GM19351 (cell line): ENCODE measurements around the gene KCNN4.
A peak's percentile ranks its signal among the peaks of the same experiment; 100 is the strongest.

Experiments
- ATAC-seq: cut with Tn5 transposase; IDR thresholded peaks from one replicate; pipeline ENCODE4 v1.9.1; 2021; ENCODE audit warnings: mild to moderate bottlenecking, moderate library complexity; ENCODE audit not compliant: unreplicated experiment

KCNN4 gene

GRCh38 chr19:43799502-43800142, 18.8 kb upstream of the KCNN4 start:
- no peak for ATAC-seq

GRCh38 chr19:43798546-43799409, 18.0 kb upstream of the KCNN4 start:
- ATAC-seq = no peak

GRCh38 chr19:43798026-43798545, 17.3 kb upstream of the KCNN4 start:
- no peak for ATAC-seq

- no peak for ATAC-seq
These were observed 16.8 kb upstream of the KCNN4 start for GRCh38 chr19:43797556-43797955.

GRCh38 chr19:43797118-43797517, 16.3 kb upstream of the KCNN4 start:
- no peak for ATAC-seq

GRCh38 chr19:43790587-43790986, 9.8 kb upstream of the KCNN4 start:
- peak; percentile 45 for ATAC-seq

GRCh38 chr19:43789029-43789428, 8.3 kb upstream of the KCNN4 start:
- ATAC-seq = no peak

GRCh38 chr19:43786665-43787064, 5.9 kb upstream of the KCNN4 start:
- ATAC-seq = no peak

- ATAC-seq = peak; percentile 31
These were observed 4.4 kb upstream of the KCNN4 start for GRCh38 chr19:43784981-43785808.

- ATAC-seq = no peak
These were observed 3.6 kb upstream of the KCNN4 start for GRCh38 chr19:43784241-43784980.

- ATAC-seq = no peak
These were observed 2.9 kb upstream of the KCNN4 start for GRCh38 chr19:43783636-43784035.

GRCh38 chr19:43782689-43783231, 2.0 kb upstream of the KCNN4 start:
- no peak for ATAC-seq

- no peak for ATAC-seq
These were observed 1.5 kb upstream of the KCNN4 start for GRCh38 chr19:43782311-43782660.

- ATAC-seq = no peak
These were observed 997 bp upstream of the KCNN4 start for GRCh38 chr19:43781630-43782310.

- no peak for ATAC-seq
These were observed 953 bp downstream of the KCNN4 start for GRCh38 chr19:43779820-43780219.

GRCh38 chr19:43779147-43779819, 1.5 kb downstream of the KCNN4 start:
- no peak for ATAC-seq

GRCh38 chr19:43778651-43779050, 2.1 kb downstream of the KCNN4 start:
- no peak for ATAC-seq

GRCh38 chr19:43777163-43777695, 3.5 kb downstream of the KCNN4 start:
- ATAC-seq = no peak

- no peak for ATAC-seq
These were observed 4.5 kb downstream of the KCNN4 start for GRCh38 chr19:43776286-43776685.
